ENCODE results near the gene TOP2A. TPM values are rescaled to one million over a fixed set of nuclear protein-coding genes. Genes with fewer than 3 reads are reported as not detected.

Gene TOP2A
- total RNA-seq, 1 experiment from 2014 or later: 141 TPM

GRCh38 chr17:40431231-40431602 is 13.5 kb upstream of the TOP2A start (continued):
- no peak for TF ChIP-seq EGR1 (IDR thresholded peaks at IDR 0.05; ENCODE audit: low read depth)
- no peak for TF ChIP-seq JUND (IDR thresholded peaks at IDR 0.05)
- no peak for TF ChIP-seq EZH2phosphoT487 (IDR thresholded peaks at IDR 0.05; ENCODE audit: borderline replicate concordance)
- no peak for TF ChIP-seq TCF7L2 (IDR thresholded peaks at IDR 0.05; ENCODE audit: borderline replicate concordance, extremely low read depth, insufficient read depth, insufficient read length)
- no peak for TF ChIP-seq POLR2AphosphoS5 (IDR thresholded peaks at IDR 0.05; ENCODE audit: low read depth, low read length)

- no peak overlapping the region for H3K27ac ChIP-seq (ENCODE audit: low read depth, low read length)
- TF ChIP-seq EGR1 (IDR thresholded peaks at IDR 0.05; ENCODE audit: low read depth) (no peak), ZFX (IDR thresholded peaks at IDR 0.05) (no peak), CBX3 (IDR thresholded peaks at IDR 0.05; ENCODE audit: low read depth) (no peak), YY1 (IDR thresholded peaks at IDR 0.05; ENCODE audit: extremely low read depth, insufficient replicate concordance, low read depth, low read length) (no peak), SP1 (IDR thresholded peaks at IDR 0.05; ENCODE audit: low read depth) (no peak)
- H3K9me2 ChIP-seq (ENCODE audit: insufficient read depth): no peaks in the 10 kb centered on the region
- ATAC-seq (no peak), DNase-seq (ENCODE audit: low read depth, low spot score) (no peak)
- H3K4me3 ChIP-seq (replicated peaks in 1 of 2; ENCODE audit: low read depth in 1 of 2, low read length in 2 of 2): no peak overlapping the region
- H3K36me3 ChIP-seq (ENCODE audit: control insufficient read depth in 1 of 2, insufficient read depth in 2 of 2, low read length in 2 of 2): no peaks in the 10 kb centered on the region
- RAD21 ChIA-PET (ENCODE audit: low non-redundant PET in 1 of 2, low total read pairs in 2 of 2, uncharacterized antibody in 2 of 2, unreplicated experiment in 2 of 2): no interaction called here
- H2AFZ ChIP-seq (ENCODE audit: low read depth, low read length, poor library complexity, severe bottlenecking): no peak overlapping the region
- no TSS peak for BruUV-seq (replicated peaks)
- H3K79me2 ChIP-seq (ENCODE audit: insufficient read depth, low read length): no peaks in the 10 kb centered on the region
- H3K27me3 ChIP-seq (ENCODE audit: insufficient read depth, low read length): no peaks in the 10 kb centered on the region
- no peak overlapping the region for H3K9ac ChIP-seq (ENCODE audit: low read length)
- no peaks in the 10 kb centered on the region; a peak in 1 of 4 replicates for H3K4me1 ChIP-seq (ENCODE audit: control insufficient read depth in 1 of 2, insufficient read depth in 2 of 2, low read length in 2 of 2)
- no peaks in the 10 kb centered on the region for H3K9me3 ChIP-seq (ENCODE audit: control insufficient read depth in 1 of 2, insufficient read depth in 1 of 2, low read depth in 1 of 2, low read length in 2 of 2)
- intact Hi-C loops (cut with micrococcal nuclease): no loop called here
- H4K20me1 ChIP-seq (ENCODE audit: insufficient read depth): no peaks in the 10 kb centered on the region
- CTCF ChIA-PET: interaction anchor here (1.1 kb wide), 2 partner anchors 11 to 13 kb away, joined by 3 read pairs; partner anchors contain the start of gene TOP2A
- H3K4me2 ChIP-seq (ENCODE audit: low read length): no peak overlapping the region
- POLR2A ChIA-PET: no interaction called here
These were observed 12.9 kb upstream of the TOP2A start for GRCh38 chr17:40430272-40431230.
